GM18507 (cell line): ENCODE measurements around the gene FLOT1.

Experiments
- DNase-seq: peaks from one replicate; pipeline ENCODE4 v3.0.0; 2011; ENCODE audit warnings: low read depth; ENCODE audit not compliant: insufficient read length; ENCODE audit errors: extremely low spot score
- FAIRE-seq: peaks from 2 replicates; lab custom pipeline; 2011; peaks lifted over from hg19 to GRCh38; lab: Jason Lieb, UNC

The FLOT1 gene

GRCh38 chr6:30714263-30714662 is 28.2 kb downstream of the FLOT1 start:
- DNase-seq (no peak), FAIRE-seq (no peak)

GRCh38 chr6:30712441-30712945 is 30.0 kb downstream of the FLOT1 start:
- no peak for DNase-seq
- FAIRE-seq: no peak

GRCh38 chr6:30711758-30712380 is 30.6 kb downstream of the FLOT1 start:
- peak; percentile 64 for FAIRE-seq

GRCh38 chr6:30709101-30709868 is 33.2 kb downstream of the FLOT1 start:
- DNase-seq (no peak), FAIRE-seq (no peak)

More at GRCh38 chr6:30711758-30712380, 30.6 kb downstream of the FLOT1 start:
- DNase-seq: no peak

- FAIRE-seq (no peak), DNase-seq (no peak)
Observed at GRCh38 chr6:30707281-30707850, 35.1 kb downstream of the FLOT1 start.

GRCh38 chr6:30705620-30706019 is 36.9 kb downstream of the FLOT1 start:
- DNase-seq (no peak), FAIRE-seq (no peak)

- DNase-seq: no peak
- FAIRE-seq: no peak
Observed at GRCh38 chr6:30703821-30704220, 38.7 kb downstream of the FLOT1 start.

- FAIRE-seq: no peak
- DNase-seq: no peak
Observed at GRCh38 chr6:30703011-30703410, 39.5 kb downstream of the FLOT1 start.

GRCh38 chr6:30700340-30700739 is 42.1 kb downstream of the FLOT1 start:
- DNase-seq (no peak), FAIRE-seq (no peak)

- no peak for DNase-seq
- no peak for FAIRE-seq
Observed at GRCh38 chr6:30696432-30696831, 46.1 kb downstream of the FLOT1 start.

- DNase-seq (no peak), FAIRE-seq (no peak)
Observed at GRCh38 chr6:30691208-30691847, 51.2 kb downstream of the FLOT1 start.

- FAIRE-seq (peak; percentile 77), DNase-seq (peak; percentile 67)
Observed at GRCh38 chr6:30690403-30691207, 51.9 kb downstream of the FLOT1 start, which contains the start of gene NRM. Gene NRM, minus strand, starts transcription at chr6:30690984. Its CDS starts 10 bp downstream, at chr6:30690974.

- DNase-seq (no peak), FAIRE-seq (no peak)
Observed at GRCh38 chr6:30689985-30690384, 52.5 kb downstream of the FLOT1 start.

- DNase-seq (no peak), FAIRE-seq (no peak)
Observed at GRCh38 chr6:30689022-30689865, 53.2 kb downstream of the FLOT1 start.

GRCh38 chr6:30688569-30688968 is 53.9 kb downstream of the FLOT1 start:
- no peak for DNase-seq
- peak; percentile 45 for FAIRE-seq

- DNase-seq: no peak
- FAIRE-seq: peak; percentile 44
Observed at GRCh38 chr6:30687659-30688431, 54.6 kb downstream of the FLOT1 start.

- peak; percentile 96 for FAIRE-seq
Observed at GRCh38 chr6:30686908-30687658, 55.4 kb downstream of the FLOT1 start.

More at GRCh38 chr6:30686908-30687658, 55.4 kb downstream of the FLOT1 start:
- peak; percentile 78 for DNase-seq
